Activated naive CD8-positive, alpha-beta T cell treated with anti-CD3 and anti-CD28 coated beads, Interleukin-2, amount 10 ng/mL, durations not matched to agents 7 days and 5 days (primary cell): ENCODE data around the gene LRRC36. TPM values are rescaled to one million over a fixed set of nuclear protein-coding genes. Genes with fewer than 3 reads are reported as not detected.

ENCODE experiments used
- ATAC-seq: fragments of 150-1000 bp; cut with Tn5 transposase; one replicate; pipeline ENCODE4 v1.10.0; 2021; ENCODE audit warnings: low read depth, moderate library complexity
- POLR2A ChIA-PET: fragments of 350-600 bp; sonication (Branson Sonifier 250); formaldehyde crosslinking; loops from one replicate; lab custom pipeline; 2021; ENCODE audit warnings: antibody characterized with exemption; lab: Charles Lee
- DNase-seq: peaks from one replicate; pipeline ENCODE4 v3.0.0; 2021
- H3K27ac Mint-ChIP-seq: one replicate; pipeline ENCODE4 v1.8.0; 2022; ENCODE audit warnings: mild to moderate bottlenecking, mixed read lengths
- H3K27me3 Mint-ChIP-seq: one replicate; pipeline ENCODE4 v1.8.0; 2022; ENCODE audit warnings: mild to moderate bottlenecking, moderate library complexity, mixed read lengths
- H3K36me3 Mint-ChIP-seq: one replicate; pipeline ENCODE4 v1.8.0; 2021; ENCODE audit warnings: mild to moderate bottlenecking, mixed read lengths
- H3K4me1 Mint-ChIP-seq: one replicate; pipeline ENCODE4 v1.8.0; 2021; ENCODE audit warnings: mixed read lengths
- H3K4me3 Mint-ChIP-seq: one replicate; pipeline ENCODE4 v1.8.0; 2022; ENCODE audit warnings: mild to moderate bottlenecking, moderate library complexity, mixed read lengths
- H3K9me3 Mint-ChIP-seq: one replicate; pipeline ENCODE4 v1.8.0; 2021; ENCODE audit warnings: mixed read lengths
- total RNA-seq, 2 experiments: library from RNA; stranded (reverse); gene quantifications; one replicate each; pipeline ENCODE4 v1.2.3, GENCODE V29; 2021

LRRC36 gene
- total RNA-seq, 2 experiments from 2014 or later = 0.28 to 0.64 TPM

DNA sequence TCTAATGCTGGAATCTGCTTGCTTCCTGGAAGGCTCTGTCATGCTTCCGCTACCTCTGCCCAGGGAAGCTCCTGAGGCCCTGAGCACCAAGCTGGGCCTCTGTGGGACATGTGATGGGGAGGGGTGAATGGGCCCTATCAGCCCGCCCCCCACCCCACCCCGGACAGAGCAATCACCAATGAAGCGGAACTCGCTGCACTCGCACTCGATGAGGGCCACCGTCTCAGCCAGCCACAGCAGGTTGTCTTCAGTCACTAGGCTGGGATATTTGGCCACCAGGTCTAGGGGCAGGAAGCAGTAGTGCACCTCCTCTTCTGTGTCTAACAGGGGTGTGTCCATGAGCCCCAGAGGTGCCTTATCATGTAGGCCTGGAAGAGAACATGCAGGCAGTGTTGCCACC is 23.6 kb upstream of the LRRC36 start:
- ATAC-seq = no peak
- POLR2A ChIA-PET = interaction anchor here (0.5 kb wide), 1 partner anchor 63 kb away, joined by 3 read pairs; no protein-coding TSS in a partner anchor
- DNase-seq = no peak
- Mint-ChIP-seq H3K9me3 (no peaks in the 10 kb centered on the region), H3K27me3 (peaks cover 6% of the 10 kb centered on the region), H3K4me3 (no peak overlapping the region), H3K27ac (no peak overlapping the region), H3K4me1 (peaks cover under 1% of the 10 kb centered on the region), H3K36me3 (no peaks in the 10 kb centered on the region)

DNA sequence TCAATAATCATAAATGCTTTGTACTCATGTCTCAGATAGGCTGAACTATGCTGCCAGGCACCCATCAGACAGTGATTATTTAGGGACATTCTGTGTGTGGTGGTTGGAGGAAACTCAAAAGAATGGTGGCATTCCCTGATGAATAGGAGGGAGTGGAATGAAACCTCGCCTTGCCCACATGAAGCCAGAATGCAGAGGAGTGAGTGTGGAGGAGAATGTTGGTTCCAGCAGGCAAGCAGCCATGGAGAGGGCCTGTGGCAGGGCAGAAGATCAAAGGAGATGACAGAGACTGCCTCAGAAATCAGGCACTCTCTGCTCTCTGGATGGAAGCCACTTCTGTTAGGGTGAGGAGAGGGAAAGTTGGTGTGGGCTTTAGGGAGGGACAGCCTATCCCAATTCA is 22.6 kb upstream of the LRRC36 start:
- H3K27me3 Mint-ChIP-seq = peaks cover 4% of the 10 kb centered on the region
- ATAC-seq (no peak), DNase-seq (no peak)
- no peak overlapping the region for H3K4me3 Mint-ChIP-seq
- no peaks in the 10 kb centered on the region for H3K36me3 Mint-ChIP-seq
- POLR2A ChIA-PET = no interaction called here
- H3K4me1 Mint-ChIP-seq = peaks cover 6% of the 10 kb centered on the region
- no peak overlapping the region for H3K27ac Mint-ChIP-seq
- no peaks in the 10 kb centered on the region for H3K9me3 Mint-ChIP-seq

- Mint-ChIP-seq H3K9me3 (no peaks in the 10 kb centered on the region), H3K4me1 (peaks cover 6% of the 10 kb centered on the region), H3K27me3 (peaks cover 4% of the 10 kb centered on the region), H3K4me3 (no peak overlapping the region), H3K36me3 (no peaks in the 10 kb centered on the region), H3K27ac (no peak overlapping the region)
- POLR2A ChIA-PET = no interaction called here
- ATAC-seq (no peak), DNase-seq (no peak)
Observed at GRCh38 chr16:67305216-67306071, 21.2 kb upstream of the LRRC36 start.

- POLR2A ChIA-PET = no interaction called here
- no peaks in the 10 kb centered on the region for H3K9me3 Mint-ChIP-seq
- no peak overlapping the region for H3K4me3 Mint-ChIP-seq
Observed at GRCh38 chr16:67310561-67310960, 16.1 kb upstream of the LRRC36 start.

DNA sequence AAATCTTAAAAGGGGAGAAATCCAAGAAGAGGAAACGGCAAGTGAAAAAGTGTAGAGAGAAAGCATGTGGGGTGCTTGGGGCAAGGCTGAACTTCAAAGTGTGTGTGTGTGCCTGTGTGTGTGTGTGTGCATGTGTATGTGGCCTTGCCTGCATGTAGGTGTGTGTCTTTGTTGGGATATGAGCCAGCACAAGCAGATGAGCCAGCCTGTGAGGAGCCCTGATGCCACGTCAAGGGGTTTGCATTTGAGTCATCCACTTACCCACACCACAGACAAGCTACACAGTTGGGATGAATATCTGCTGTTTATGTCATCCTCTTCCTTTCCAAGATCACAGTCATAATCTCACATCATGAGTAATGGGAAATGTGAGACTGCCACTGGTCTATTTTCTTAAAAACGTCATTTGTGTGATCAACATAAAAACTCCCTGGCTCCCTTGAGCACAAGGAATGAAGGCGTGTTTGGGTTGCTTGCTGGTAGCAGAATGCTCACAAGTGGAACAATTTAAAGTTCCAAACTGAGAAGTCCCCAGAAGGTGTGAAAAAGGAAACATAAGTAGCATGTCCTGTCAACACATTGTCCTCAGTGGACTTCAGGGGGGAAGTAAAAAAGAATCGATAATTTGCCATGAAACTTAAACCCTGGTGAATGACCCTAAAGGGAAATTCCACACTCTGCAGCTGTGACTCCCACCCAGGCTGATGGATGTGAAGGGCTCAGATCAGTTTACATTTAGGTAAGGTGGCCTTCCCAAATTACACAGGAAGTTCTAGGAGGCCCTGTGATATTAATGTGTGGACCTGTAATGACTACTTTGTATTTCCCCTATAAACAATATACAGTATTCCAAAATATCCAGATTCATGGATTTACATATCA is 14.8 kb upstream of the LRRC36 start:
- peaks cover 20% of the 10 kb centered on the region for H3K4me1 Mint-ChIP-seq
- H3K36me3 Mint-ChIP-seq = peaks cover 1% of the 10 kb centered on the region
- ATAC-seq (peak; percentile 94), DNase-seq (no peak)
- peak overlapping the region; percentile 23 for H3K4me3 Mint-ChIP-seq
- no peaks in the 10 kb centered on the region for H3K9me3 Mint-ChIP-seq
- POLR2A ChIA-PET = no interaction called here
- H3K27me3 Mint-ChIP-seq = no peaks in the 10 kb centered on the region
- peak overlapping the region; percentile 54 for H3K27ac Mint-ChIP-seq

More at GRCh38 chr16:67310561-67310960, 16.1 kb upstream of the LRRC36 start:
- DNase-seq (no peak), ATAC-seq (no peak)
- Mint-ChIP-seq H3K27ac (no peak overlapping the region), H3K27me3 (peaks cover 4% of the 10 kb centered on the region), H3K4me1 (peaks cover 20% of the 10 kb centered on the region), H3K36me3 (peaks cover 1% of the 10 kb centered on the region)

DNA sequence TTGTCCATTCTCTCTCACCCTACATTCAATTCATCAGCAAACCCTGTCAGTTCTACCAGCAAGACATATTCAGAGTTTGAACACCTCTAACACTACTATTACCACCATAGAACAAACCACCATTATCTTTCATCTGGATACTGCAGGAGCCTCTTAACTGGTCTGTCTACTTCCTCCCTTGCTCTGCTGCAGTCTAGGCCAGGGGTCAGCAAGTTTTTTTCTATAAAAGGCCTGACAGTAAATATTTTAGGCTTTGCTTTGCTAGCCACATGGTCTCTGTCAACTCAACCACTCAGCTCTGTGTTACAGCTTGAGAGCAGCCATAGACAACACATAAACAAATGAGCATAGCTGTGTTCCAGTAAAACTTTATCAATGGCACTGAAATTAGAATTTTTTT is 13.9 kb upstream of the LRRC36 start:
- Mint-ChIP-seq H3K27ac (peak overlapping the region; percentile 58), H3K4me1 (peaks cover 20% of the 10 kb centered on the region), H3K36me3 (peaks cover 1% of the 10 kb centered on the region), H3K27me3 (peaks cover 3% of the 10 kb centered on the region), H3K9me3 (no peaks in the 10 kb centered on the region), H3K4me3 (no peak overlapping the region)
- POLR2A ChIA-PET = no interaction called here
- no peak for DNase-seq
- no peak for ATAC-seq

- Mint-ChIP-seq H3K4me1 (no peaks in the 10 kb centered on the region), H3K27ac (no peak overlapping the region), H3K9me3 (no peaks in the 10 kb centered on the region), H3K36me3 (peaks cover 1% of the 10 kb centered on the region), H3K27me3 (peaks cover 33% of the 10 kb centered on the region), H3K4me3 (no peak overlapping the region)
- no peak for DNase-seq
- POLR2A ChIA-PET = no interaction called here
- ATAC-seq = no peak
Observed at GRCh38 chr16:67317853-67318252, 8.8 kb upstream of the LRRC36 start.

- DNase-seq = no peak
- no peak for ATAC-seq
- no peaks in the 10 kb centered on the region for H3K36me3 Mint-ChIP-seq
- POLR2A ChIA-PET = interaction anchor here (0.9 kb wide), 1 partner anchor 31 kb away, joined by 5 read pairs; no protein-coding TSS in a partner anchor
- peaks cover 9% of the 10 kb centered on the region for H3K4me1 Mint-ChIP-seq
- peaks cover 55% of the 10 kb centered on the region for H3K27me3 Mint-ChIP-seq
- no peaks in the 10 kb centered on the region for H3K9me3 Mint-ChIP-seq
- peak overlapping the region; percentile 81 for H3K27ac Mint-ChIP-seq
- H3K4me3 Mint-ChIP-seq = peak overlapping the region; percentile 93
Observed at GRCh38 chr16:67326115-67326471, 522 bp upstream of the LRRC36 start.

DNA sequence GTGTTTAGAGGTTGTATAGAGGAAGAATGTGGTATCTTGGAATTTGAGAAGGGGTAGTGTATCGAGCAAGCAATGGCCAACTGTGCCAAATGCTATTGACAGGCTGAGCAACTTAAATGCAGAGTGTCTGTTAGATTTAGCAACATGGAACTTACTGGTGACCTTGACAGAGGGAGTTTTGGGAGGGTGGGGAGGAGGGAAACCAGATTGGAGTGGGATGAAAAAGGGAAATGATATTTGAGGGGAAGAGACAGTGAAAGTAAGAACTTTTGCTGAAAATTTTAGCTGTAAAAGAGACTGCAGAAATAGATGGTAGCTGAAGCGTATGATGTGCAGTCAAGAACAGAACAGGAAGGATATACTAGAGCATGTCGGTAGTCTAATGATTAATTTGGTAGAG is 1.1 kb downstream of the LRRC36 start:
- POLR2A ChIA-PET = no interaction called here
- H3K4me1 Mint-ChIP-seq = peaks cover 9% of the 10 kb centered on the region
- no peak overlapping the region for H3K4me3 Mint-ChIP-seq
- H3K27me3 Mint-ChIP-seq = peaks cover 47% of the 10 kb centered on the region
- ATAC-seq (no peak), DNase-seq (no peak)
- H3K27ac Mint-ChIP-seq = no peak overlapping the region
- H3K36me3 Mint-ChIP-seq = no peaks in the 10 kb centered on the region
- no peaks in the 10 kb centered on the region for H3K9me3 Mint-ChIP-seq

DNA sequence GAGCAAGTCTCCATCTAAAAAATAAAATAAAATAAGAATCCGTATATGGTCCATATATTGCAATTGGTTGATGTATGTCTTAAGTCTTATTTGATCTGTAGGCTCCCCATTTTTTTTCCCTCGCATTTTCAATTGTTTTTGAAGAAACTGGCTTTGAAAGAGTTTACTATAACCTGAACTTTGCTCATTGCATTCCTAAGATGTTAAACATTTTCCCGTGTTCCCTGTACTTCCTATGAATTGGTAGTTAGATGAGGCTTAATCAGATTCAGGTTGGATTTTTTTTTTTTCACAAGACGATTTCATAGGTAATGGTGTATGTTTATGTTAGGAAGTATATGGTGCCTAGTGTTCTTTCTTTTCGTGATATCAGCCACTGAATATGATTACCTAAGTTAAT is 3.3 kb downstream of the LRRC36 start:
- DNase-seq = no peak
- Mint-ChIP-seq H3K27me3 (peaks cover 31% of the 10 kb centered on the region), H3K4me1 (peaks cover 9% of the 10 kb centered on the region), H3K36me3 (no peaks in the 10 kb centered on the region), H3K27ac (no peak overlapping the region), H3K9me3 (no peaks in the 10 kb centered on the region), H3K4me3 (no peak overlapping the region)
- POLR2A ChIA-PET = no interaction called here
- ATAC-seq = no peak

DNA sequence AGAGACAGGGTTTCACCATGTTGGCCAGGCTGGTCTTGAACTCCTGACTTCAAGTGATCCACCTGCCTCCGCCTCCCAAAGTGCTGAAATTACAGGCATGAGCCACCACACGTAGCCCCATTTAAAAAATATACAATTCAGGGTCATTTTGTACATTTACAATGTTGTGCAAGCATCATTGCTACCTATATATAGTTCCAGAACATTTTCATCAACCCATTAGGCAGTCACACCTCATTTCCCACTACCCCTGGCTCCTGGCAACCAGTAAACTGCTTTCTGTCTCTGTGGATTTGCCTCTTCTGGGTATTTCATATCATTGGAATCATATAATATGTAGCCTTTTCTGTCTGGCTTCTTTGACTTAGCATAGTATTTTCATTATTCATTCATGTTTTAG is 6.7 kb downstream of the LRRC36 start:
- Mint-ChIP-seq H3K36me3 (no peaks in the 10 kb centered on the region), H3K27ac (no peak overlapping the region), H3K4me1 (no peaks in the 10 kb centered on the region), H3K27me3 (peaks cover 14% of the 10 kb centered on the region), H3K9me3 (peaks cover 3% of the 10 kb centered on the region), H3K4me3 (no peak overlapping the region)
- no peak for ATAC-seq
- DNase-seq = no peak
- POLR2A ChIA-PET = no interaction called here

DNA sequence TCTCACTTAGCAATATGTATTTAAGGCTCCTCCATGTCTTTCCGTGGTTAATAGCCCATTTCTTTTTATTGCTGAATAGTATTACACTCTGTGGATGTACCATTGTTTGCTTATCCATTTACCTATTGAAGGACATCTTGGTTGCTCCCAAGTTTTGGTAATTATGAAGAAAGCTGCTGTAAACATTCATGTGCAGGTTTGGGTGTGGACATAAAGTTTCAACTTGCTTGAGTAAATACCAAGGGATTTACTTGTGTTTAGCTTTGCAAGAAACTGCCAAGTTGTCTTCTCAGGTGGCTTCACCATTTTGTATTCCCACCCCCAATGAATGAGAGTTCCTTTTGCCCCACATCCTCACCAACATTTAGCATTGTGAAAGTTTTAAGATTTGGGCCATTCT is 9.5 kb downstream of the LRRC36 start:
- no peak overlapping the region for H3K27ac Mint-ChIP-seq
- ATAC-seq = no peak
- H3K27me3 Mint-ChIP-seq = peaks cover 13% of the 10 kb centered on the region
- peaks cover 3% of the 10 kb centered on the region for H3K9me3 Mint-ChIP-seq
- H3K4me3 Mint-ChIP-seq = no peak overlapping the region
- H3K4me1 Mint-ChIP-seq = no peaks in the 10 kb centered on the region
- POLR2A ChIA-PET = no interaction called here
- H3K36me3 Mint-ChIP-seq = no peaks in the 10 kb centered on the region
- DNase-seq = no peak

DNA sequence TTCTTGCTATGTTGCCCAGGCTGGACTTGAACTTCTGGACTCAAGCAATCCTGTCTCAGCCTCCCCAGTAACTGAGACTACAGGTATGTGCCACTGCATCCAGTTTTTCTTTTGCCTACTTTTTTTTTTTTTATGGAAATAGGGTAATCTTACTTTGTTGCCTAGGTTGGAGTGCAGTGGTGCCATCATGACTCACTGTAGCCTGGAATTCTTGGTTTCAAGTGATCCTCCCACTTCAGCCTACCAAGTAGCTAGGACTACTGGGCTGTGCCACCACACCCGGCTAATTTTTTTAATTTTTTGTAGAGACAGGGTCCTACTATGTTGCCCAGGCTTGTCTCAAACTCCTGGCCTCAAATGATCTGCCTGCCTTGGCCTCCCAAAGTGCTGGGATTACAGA is 10.0 kb downstream of the LRRC36 start:
- DNase-seq (no peak), ATAC-seq (no peak)
- H3K27ac Mint-ChIP-seq = no peak overlapping the region
- H3K36me3 Mint-ChIP-seq = no peaks in the 10 kb centered on the region
- peaks cover 3% of the 10 kb centered on the region for H3K9me3 Mint-ChIP-seq
- POLR2A ChIA-PET = no interaction called here
- H3K4me1 Mint-ChIP-seq = no peaks in the 10 kb centered on the region
- peaks cover 13% of the 10 kb centered on the region for H3K27me3 Mint-ChIP-seq
- no peak overlapping the region for H3K4me3 Mint-ChIP-seq
